T-helper 1 cell treated with Interleukin-12 subunit alpha and Interleukin-12 subunit beta and Interleukin-4 antibody, amounts not matched to agents 30 μg/mL and 1 μg/mL, for 36 hours (primary cell): ENCODE measurements around the gene PLGLB1.
"Not testable (repeated sequence)": the region's sequence is repeated elsewhere in the genome, so short reads cannot be mapped to it uniquely, and the experiment has no call there.

ENCODE experiments used
- H3K27ac Mint-ChIP-seq: one replicate; pipeline ENCODE4 v1.8.0; 2021; ENCODE audit warnings: mild to moderate bottlenecking, mixed read lengths
- H3K27me3 Mint-ChIP-seq: one replicate; pipeline ENCODE4 v1.8.0; 2021; ENCODE audit warnings: low read depth, mixed read lengths
- H3K36me3 Mint-ChIP-seq: one replicate; pipeline ENCODE4 v1.8.0; 2021; ENCODE audit warnings: low read depth, mixed read lengths
- H3K4me1 Mint-ChIP-seq: one replicate; pipeline ENCODE4 v1.8.0; 2021; ENCODE audit warnings: low read depth, mixed read lengths
- H3K4me3 Mint-ChIP-seq: one replicate; pipeline ENCODE4 v1.8.0; 2021; ENCODE audit warnings: mild to moderate bottlenecking, moderate library complexity, mixed read lengths
- H3K9me3 Mint-ChIP-seq: one replicate; pipeline ENCODE4 v1.8.0; 2021; ENCODE audit warnings: mixed read lengths

The PLGLB1 gene

DNA sequence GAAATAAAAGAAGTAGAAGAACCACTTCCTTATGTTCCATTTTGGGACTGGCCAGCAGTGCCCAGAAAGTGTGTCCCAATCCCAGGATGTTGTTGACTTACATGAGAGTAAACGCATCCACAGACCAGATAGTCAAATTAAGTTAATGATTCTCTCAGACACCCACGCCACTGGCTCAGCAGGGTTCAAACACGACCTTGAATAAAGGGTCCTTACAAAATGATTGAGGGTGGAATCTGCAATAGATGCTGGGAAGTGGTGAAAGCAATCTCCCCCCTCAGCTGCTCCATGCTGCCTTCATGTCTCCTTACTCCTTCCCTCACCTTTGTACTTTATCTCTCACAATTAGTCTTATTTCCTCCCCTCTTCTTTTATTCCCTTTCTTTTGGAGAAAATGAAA, at the start of gene PLGLB1:
Gene PLGLB1 (minus strand): TSS at position 101 of the 400 bp plus-strand sequence. CDS start 61 bp downstream, at position 40.
- H3K4me3 Mint-ChIP-seq, H3K4me1 Mint-ChIP-seq, H3K27ac Mint-ChIP-seq, H3K36me3 Mint-ChIP-seq, H3K9me3 Mint-ChIP-seq, H3K27me3 Mint-ChIP-seq: not testable (repeated sequence)

DNA sequence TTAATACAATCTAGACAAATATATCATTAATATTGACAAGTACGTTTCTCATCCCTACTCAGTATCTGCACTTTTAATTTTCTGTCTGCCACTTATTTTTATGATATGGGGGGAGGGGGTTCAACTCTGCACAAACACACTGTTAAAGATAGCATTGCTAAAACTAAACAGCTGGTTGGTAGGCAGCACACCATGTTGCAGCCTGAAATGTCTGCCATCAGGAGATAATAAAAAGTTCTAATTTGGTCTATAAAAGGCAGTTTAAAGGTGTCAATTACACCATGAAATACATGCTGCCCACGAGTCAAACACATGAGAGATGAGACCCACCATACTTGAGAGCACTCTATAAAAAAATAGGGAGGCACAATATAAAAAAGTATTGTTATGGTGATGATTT, 42.7 kb upstream of the PLGLB1 start:
- H3K4me3 Mint-ChIP-seq, H3K9me3 Mint-ChIP-seq, H3K4me1 Mint-ChIP-seq, H3K27me3 Mint-ChIP-seq, H3K36me3 Mint-ChIP-seq, H3K27ac Mint-ChIP-seq: not testable (repeated sequence)

DNA sequence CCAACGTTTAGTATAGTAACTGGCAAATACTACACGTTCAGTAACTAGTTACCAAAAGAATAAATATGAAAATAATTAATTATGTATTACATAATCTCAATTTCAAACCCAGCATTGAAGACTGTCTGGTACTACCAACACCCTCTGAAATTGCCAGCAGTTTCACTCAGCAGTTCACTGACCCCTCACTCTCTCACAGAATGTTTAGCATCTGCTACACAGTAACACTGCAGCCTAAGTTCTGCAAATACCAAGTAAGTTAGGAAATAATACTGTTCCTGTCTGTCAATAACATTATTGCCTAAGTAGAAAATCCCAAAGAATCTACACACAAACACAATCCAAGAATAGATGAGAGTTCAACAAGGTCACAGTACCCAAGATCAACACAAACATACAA, 41.8 kb upstream of the PLGLB1 start:
- not testable (repeated sequence) for H3K4me1 Mint-ChIP-seq, H3K4me3 Mint-ChIP-seq, H3K27me3 Mint-ChIP-seq, H3K9me3 Mint-ChIP-seq, H3K36me3 Mint-ChIP-seq, H3K27ac Mint-ChIP-seq

DNA sequence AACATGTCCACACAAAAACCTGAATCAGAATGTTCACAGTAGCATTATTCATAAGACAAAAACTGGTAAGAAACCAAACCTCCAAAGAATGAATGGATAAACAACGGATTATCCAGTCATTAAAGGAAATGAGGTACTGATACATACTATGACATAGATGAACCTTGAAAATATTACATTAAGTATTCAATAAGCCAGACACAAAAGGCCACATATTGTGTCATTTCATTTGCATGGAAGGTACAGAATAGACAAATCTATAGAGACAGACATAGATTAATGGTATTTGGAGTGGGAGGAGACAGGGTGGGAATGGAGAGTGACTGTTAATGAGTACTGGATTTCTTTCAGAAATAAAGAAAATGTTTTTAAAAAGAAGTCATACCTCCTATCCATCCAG, 39.9 kb upstream of the PLGLB1 start:
- not testable (repeated sequence) for H3K4me3 Mint-ChIP-seq, H3K27me3 Mint-ChIP-seq, H3K9me3 Mint-ChIP-seq, H3K36me3 Mint-ChIP-seq, H3K27ac Mint-ChIP-seq, H3K4me1 Mint-ChIP-seq

DNA sequence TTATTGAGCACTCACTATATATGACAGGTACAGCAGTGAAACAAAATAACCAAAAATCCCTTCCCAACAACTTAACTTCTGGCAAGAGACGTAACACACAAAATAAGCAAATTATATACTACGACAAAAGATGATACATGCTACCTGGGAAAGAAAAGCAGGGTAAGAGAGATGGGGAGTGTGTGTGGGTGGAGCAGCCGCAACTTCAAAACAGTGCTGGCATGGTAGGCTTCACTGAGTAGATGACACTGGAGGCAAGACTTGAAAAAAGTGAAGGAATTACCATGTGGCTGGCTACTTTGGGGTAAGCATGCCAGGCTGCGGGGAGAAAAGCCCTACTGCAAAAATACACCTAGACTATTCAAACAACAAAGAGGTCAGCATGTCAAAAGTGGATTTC, 36.0 kb upstream of the PLGLB1 start:
- H3K36me3 Mint-ChIP-seq, H3K4me3 Mint-ChIP-seq, H3K27me3 Mint-ChIP-seq, H3K4me1 Mint-ChIP-seq, H3K9me3 Mint-ChIP-seq, H3K27ac Mint-ChIP-seq: not testable (repeated sequence)

DNA sequence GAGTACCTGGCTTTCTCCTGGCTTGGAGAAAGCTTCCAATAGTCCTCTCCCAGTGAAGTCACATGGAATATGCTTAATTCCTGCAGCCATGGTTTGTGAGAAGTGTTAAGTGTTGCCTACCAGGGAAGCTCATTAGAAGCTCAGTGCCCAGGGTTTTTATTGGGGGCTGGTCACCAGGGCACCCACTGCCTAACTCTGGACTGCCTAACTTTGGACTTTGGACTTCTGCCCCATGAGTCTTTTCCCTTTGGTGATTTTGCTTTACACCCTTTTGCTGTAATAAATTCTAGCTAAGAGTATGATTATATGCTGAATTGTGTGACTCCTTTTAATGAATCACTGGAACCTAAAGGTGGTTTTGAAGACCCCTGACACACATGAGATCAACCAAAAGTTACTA, 35.2 kb upstream of the PLGLB1 start:
- not testable (repeated sequence) for H3K4me1 Mint-ChIP-seq, H3K27ac Mint-ChIP-seq, H3K36me3 Mint-ChIP-seq, H3K27me3 Mint-ChIP-seq, H3K9me3 Mint-ChIP-seq, H3K4me3 Mint-ChIP-seq

DNA sequence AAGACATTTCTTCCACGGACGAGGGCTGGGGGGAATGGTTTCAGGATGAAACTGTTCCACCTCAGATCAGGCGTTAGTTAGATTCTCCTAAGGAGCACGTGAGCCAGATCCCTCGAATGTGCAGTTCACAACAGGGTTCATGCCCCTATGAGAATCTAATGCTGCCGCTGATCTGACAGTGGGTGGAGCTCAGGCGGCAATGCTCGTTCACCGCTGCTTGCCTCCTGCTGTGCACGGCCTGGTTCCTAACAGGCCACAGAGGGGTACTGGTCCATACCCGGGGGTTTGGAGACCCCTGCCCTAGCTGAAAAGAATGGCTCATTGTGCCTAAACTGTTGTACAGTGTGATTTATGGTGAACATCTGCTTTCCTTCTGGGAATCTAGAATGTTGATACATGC, 34.8 kb upstream of the PLGLB1 start:
- H3K27me3 Mint-ChIP-seq, H3K36me3 Mint-ChIP-seq, H3K9me3 Mint-ChIP-seq, H3K4me3 Mint-ChIP-seq, H3K4me1 Mint-ChIP-seq, H3K27ac Mint-ChIP-seq: not testable (repeated sequence)

DNA sequence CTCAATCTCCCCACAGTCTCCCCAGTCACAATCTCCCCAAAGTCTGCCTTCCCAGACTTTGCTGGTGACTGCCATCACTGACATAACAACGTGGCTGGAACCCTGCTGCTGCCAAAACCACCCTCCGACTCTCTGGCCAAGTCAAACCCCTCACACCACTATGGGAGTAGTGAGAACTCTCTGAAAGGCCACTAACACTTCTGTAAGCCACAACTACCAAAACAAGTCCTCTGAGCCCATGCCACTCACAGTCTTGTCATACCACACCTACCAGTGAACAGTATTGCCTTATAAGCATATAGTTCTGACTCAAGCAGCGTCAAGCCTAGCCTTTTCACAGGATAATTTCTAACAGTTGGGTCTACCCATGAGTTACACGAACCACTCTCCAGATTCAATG, 32.7 kb upstream of the PLGLB1 start:
- not testable (repeated sequence) for H3K9me3 Mint-ChIP-seq, H3K4me1 Mint-ChIP-seq, H3K27me3 Mint-ChIP-seq, H3K27ac Mint-ChIP-seq, H3K4me3 Mint-ChIP-seq, H3K36me3 Mint-ChIP-seq

DNA sequence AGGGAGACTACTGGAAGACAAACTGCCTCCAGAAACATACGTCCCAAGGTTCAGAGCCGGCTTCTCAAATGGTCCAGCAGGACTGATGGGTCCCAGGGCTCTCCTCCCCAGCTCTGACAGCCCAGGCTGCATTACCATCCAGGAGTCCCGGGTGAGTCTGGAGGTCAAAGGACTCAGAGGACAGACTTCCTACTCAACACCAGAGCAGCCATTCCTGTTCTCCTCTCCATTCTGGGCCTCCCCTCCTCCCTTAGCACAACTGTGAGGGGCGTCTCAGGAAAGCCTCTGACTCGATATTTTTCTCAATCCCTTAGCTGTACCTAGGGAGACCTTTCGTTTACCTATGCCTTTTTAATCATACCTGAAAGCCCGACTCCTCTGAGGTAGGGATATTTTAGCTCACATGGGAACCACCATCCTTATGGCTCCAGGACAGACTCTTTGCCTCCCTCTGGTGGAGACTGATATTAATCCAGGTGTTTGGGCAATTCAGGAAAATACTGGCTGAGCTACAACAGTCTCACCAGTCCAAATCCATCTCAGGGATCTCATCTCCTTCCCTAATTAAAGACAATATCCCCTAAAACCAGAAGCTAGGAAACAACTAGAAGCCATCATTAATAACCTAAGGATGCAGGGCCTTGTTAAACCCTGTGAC, 19.8 kb upstream of the PLGLB1 start:
- not testable (repeated sequence) for H3K9me3 Mint-ChIP-seq, H3K4me1 Mint-ChIP-seq, H3K27ac Mint-ChIP-seq, H3K4me3 Mint-ChIP-seq, H3K36me3 Mint-ChIP-seq, H3K27me3 Mint-ChIP-seq

DNA sequence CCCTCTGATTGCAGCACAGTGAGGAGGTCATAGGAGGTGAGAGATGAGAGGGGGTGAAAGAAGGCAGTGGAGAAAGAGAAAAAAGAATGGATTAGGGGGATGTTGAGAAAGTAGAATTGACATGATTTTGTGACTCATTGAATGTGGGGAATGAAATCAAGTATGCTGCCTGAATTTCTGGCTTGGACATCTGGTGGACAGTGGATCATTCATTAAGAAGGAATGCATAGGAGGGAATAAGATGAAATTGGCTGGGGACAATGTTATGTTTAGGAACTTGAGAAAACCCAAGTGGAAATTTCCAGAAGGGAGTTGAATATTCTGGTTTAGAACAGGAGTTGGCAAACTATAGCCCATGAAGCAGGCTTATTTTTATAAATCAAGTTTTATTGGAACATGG, 7.0 kb upstream of the PLGLB1 start:
- not testable (repeated sequence) for H3K9me3 Mint-ChIP-seq

DNA sequence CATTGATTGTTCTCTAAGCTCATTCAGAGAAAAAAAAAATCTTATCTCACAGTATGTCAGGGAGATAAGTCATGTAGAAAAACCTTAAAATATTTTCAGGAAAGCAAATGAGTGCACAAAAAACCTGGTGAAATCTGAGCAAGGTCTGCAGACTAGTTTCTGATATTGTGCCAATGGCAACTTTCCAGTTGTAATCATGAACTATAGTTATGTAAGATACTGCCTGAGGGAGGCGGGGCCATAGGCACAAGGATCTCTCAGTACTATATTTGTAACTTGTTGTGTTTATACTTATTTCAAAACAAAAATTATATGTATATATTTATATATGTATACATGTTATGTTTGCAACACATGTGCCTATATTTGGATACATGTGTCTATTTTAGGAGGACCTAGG, 5.2 kb upstream of the PLGLB1 start:
- not testable (repeated sequence) for H3K4me3 Mint-ChIP-seq, H3K36me3 Mint-ChIP-seq, H3K27me3 Mint-ChIP-seq, H3K9me3 Mint-ChIP-seq, H3K4me1 Mint-ChIP-seq, H3K27ac Mint-ChIP-seq

More for the DNA sequence above, 7.0 kb upstream of the PLGLB1 start:
- not testable (repeated sequence) for H3K27ac Mint-ChIP-seq, H3K27me3 Mint-ChIP-seq, H3K36me3 Mint-ChIP-seq, H3K4me3 Mint-ChIP-seq, H3K4me1 Mint-ChIP-seq

DNA sequence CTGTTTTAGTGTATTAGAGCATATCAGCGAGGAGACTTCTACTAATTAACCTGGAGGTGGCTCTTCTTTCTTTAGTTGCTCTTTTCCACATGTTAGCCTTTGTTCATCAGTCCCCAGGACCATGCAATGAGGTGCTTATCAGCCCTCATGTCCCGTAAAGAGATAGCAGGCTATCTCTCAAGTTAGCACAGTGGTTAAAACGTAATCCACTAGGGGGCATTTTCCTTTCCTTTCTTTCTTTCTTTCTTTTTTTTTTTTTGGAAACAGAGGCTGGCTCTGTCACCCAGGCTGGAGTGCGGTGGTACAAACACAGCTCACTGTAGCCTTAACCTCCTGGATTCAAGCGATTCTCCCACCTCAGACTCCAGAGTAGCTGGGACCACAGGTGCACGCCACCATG, 4.3 kb upstream of the PLGLB1 start:
- not testable (repeated sequence) for H3K27ac Mint-ChIP-seq, H3K36me3 Mint-ChIP-seq, H3K9me3 Mint-ChIP-seq, H3K4me3 Mint-ChIP-seq, H3K4me1 Mint-ChIP-seq, H3K27me3 Mint-ChIP-seq

DNA sequence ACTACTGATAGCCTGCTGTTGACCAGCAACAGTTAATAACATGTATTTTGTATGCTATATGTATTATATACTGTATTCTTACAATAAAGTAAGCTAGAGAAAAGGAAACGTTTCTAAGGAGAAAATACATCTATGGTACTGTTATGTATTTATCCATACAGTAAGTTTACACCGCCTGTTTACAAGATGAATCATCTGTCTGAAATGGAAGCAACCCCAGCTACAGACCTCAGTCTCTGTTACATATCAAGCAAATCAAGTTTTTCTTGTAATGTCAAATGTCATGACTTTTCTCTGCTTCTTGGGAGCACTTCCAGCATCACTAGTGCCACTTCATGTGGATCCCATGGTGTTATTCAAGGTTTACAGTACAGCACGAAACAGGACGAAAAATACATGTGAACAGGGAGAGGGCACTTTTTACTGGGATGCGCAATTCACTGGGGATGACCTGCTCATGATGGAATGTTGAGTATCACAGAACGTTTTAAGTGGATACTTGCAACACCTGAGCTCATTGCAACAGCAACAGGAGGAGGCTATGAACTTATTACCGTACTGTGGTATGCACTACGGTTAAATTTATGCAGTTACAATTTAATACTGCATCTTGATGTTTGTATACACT, 2.5 kb upstream of the PLGLB1 start:
- H3K36me3 Mint-ChIP-seq, H3K27me3 Mint-ChIP-seq, H3K4me1 Mint-ChIP-seq, H3K27ac Mint-ChIP-seq, H3K4me3 Mint-ChIP-seq, H3K9me3 Mint-ChIP-seq: not testable (repeated sequence)

DNA sequence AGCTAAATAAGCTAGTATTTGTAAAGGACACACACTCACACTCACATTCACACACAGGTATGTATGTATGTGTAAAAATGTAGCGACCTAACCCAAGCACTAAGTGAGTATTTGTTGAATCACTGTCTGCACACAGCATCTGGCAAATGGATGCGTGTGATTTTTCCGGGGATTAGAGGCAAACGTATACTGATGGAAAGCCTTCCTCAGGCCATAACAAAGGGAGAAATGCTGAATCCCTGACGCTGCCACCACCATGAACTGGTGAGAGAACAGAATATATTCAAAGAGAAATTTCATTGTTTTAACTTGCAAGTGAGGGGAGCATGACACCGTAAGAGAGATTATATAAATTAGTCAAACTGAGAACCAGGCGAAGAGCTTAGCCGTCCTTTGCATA, 601 bp downstream of the PLGLB1 start:
- not testable (repeated sequence) for H3K4me1 Mint-ChIP-seq, H3K36me3 Mint-ChIP-seq, H3K27me3 Mint-ChIP-seq

DNA sequence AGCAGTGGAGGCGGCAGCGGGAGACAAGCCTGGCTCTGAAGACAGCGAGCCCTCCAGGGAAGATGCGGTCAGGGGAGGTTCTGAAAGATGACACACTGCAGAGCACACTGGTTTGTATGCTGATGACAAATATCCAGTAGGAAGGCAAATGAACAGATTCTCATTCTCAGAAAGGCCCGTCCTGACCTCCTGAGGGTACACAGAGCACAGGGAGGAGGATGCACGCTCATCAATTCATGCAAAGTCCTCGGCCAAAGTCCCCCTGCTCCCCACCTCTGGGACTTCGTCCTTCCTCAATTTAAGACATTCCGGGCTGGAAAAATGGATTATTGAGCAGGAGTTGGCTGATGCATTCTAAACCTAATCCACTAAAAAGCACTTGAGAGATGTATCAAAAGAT, 2.6 kb downstream of the PLGLB1 start:
- H3K4me3 Mint-ChIP-seq, H3K4me1 Mint-ChIP-seq, H3K27ac Mint-ChIP-seq, H3K9me3 Mint-ChIP-seq, H3K27me3 Mint-ChIP-seq, H3K36me3 Mint-ChIP-seq: not testable (repeated sequence)

More for the DNA sequence above, 601 bp downstream of the PLGLB1 start:
- H3K27ac Mint-ChIP-seq, H3K4me3 Mint-ChIP-seq, H3K9me3 Mint-ChIP-seq: not testable (repeated sequence)

DNA sequence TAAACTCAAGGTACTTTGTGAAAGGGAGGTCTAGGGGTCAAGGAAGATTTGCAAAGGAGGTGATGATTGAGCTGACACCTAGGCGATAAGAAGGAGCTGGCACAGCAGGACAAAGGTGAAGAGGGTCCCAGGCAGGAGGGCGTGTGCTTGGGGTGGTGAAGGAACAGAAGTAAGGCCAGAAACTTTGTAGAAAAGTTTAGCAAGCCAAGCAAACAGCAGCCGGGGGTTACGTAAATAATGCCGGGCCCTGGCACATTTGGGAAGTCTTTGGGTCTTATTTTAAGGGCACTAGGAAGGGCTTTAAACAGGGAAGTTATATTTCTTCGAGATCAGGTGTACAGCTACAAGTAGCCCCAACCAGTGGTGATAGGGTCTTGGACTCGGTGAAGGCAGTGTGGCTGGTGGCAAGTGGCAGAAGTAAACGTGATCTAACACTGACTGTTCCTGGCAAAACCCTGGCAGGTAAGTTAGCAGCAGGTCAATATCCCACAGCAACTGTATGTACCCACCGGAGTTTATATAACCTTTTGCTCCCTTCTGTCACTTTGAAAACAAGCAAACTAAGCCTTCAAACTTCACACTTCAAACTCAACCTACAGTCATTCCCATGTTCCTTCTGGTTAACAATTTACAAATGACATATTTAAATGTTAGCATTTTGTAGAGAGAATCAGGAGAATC, 7.0 kb downstream of the PLGLB1 start:
- not testable (repeated sequence) for H3K27me3 Mint-ChIP-seq, H3K4me1 Mint-ChIP-seq, H3K4me3 Mint-ChIP-seq, H3K9me3 Mint-ChIP-seq, H3K27ac Mint-ChIP-seq, H3K36me3 Mint-ChIP-seq
